ENCODE results near the gene TP53RK. TPM values are rescaled to one million over a fixed set of nuclear protein-coding genes. Genes with fewer than 3 reads are reported as not detected.

The TP53RK gene
- polyA plus RNA-seq, 1 donor from 2014 or later, result 12.7 TPM

GRCh38 chr20:46712056-46712636 lies 22.9 kb upstream of the TP53RK start:
- H3K4me1 Mint-ChIP-seq, result peaks cover 0 to 10% (median 10%) of the 10 kb centered on the region in 3 donors
- no peak overlapping the region for H3K4me3 Mint-ChIP-seq
- peaks cover 2% of the 10 kb centered on the region for H3K36me3 Mint-ChIP-seq
- peaks cover 42% of the 10 kb centered on the region for H3K27me3 Mint-ChIP-seq
- no peak overlapping the region for H3K27ac Mint-ChIP-seq
- H3K9me3 Mint-ChIP-seq, result peaks cover 0 to 6% (median 0%) of the 10 kb centered on the region in 3 donors

GRCh38 chr20:46710153-46710913 lies 21.1 kb upstream of the TP53RK start:
- Mint-ChIP-seq H3K9me3 (peaks cover 0 to 7% (median 6%) of the 10 kb centered on the region in 3 donors), H3K27me3 (peaks cover 44% of the 10 kb centered on the region), H3K27ac (peak overlapping the region in 1 of 3 donors; percentile 76), H3K4me3 (peak overlapping the region in 2 of 4 donors; percentile 49 to 73), H3K36me3 (peaks cover 3% of the 10 kb centered on the region), H3K4me1 (peaks cover 0 to 10% (median 10%) of the 10 kb centered on the region in 3 donors)

- peaks cover 3% of the 10 kb centered on the region for H3K36me3 Mint-ChIP-seq
- peaks cover 46% of the 10 kb centered on the region for H3K27me3 Mint-ChIP-seq
- H3K4me3 Mint-ChIP-seq, result peak within 1 kb of the TSS in 3 of 4 donors; percentile 49 to 82 (median 73)
- peak within 1 kb of the TSS in 1 of 3 donors; percentile 76 for H3K27ac Mint-ChIP-seq
- H3K9me3 Mint-ChIP-seq, result peaks cover 0 to 8% (median 7%) of the 10 kb centered on the region in 3 donors
- H3K4me1 Mint-ChIP-seq, result peaks cover 0 to 10% (median 10%) of the 10 kb centered on the region in 3 donors
Measured at GRCh38 chr20:46709459-46710152, 20.4 kb upstream of the TP53RK start, which contains the start of gene SLC2A10. SLC2A10 (plus strand) TSS chr20:46709649; CDS start chr20:46709737, 88 bp downstream.

- Mint-ChIP-seq H3K4me1 (peaks cover 0 to 10% (median 10%) of the 10 kb centered on the region in 3 donors), H3K27me3 (peaks cover 40% of the 10 kb centered on the region)
Measured at GRCh38 chr20:46709055-46709458, 19.8 kb upstream of the TP53RK start.

GRCh38 chr20:46708172-46708860 lies 19.1 kb upstream of the TP53RK start:
- peaks cover 39% of the 10 kb centered on the region for H3K27me3 Mint-ChIP-seq
- peaks cover 5% of the 10 kb centered on the region for H3K36me3 Mint-ChIP-seq
- H3K27ac Mint-ChIP-seq, result no peak overlapping the region
- H3K9me3 Mint-ChIP-seq, result peaks cover 0 to 8% (median 7%) of the 10 kb centered on the region in 3 donors
- H3K4me1 Mint-ChIP-seq, result peaks cover 0 to 10% (median 10%) of the 10 kb centered on the region in 3 donors
- peak overlapping the region in 2 of 4 donors; percentile 29 to 65 for H3K4me3 Mint-ChIP-seq

More at GRCh38 chr20:46709055-46709458, 19.8 kb upstream of the TP53RK start:
- Mint-ChIP-seq H3K36me3 (peaks cover 4% of the 10 kb centered on the region), H3K9me3 (peaks cover 0 to 8% (median 7%) of the 10 kb centered on the region in 3 donors), H3K27ac (no peak overlapping the region), H3K4me3 (peak overlapping the region in 2 of 4 donors; percentile 22 to 67)

GRCh38 chr20:46706242-46706641 lies 17.0 kb upstream of the TP53RK start:
- Mint-ChIP-seq H3K4me1 (peaks cover 0 to 10% (median 8%) of the 10 kb centered on the region in 3 donors), H3K27ac (no peak overlapping the region), H3K4me3 (no peak overlapping the region), H3K36me3 (peaks cover 5% of the 10 kb centered on the region), H3K9me3 (peaks cover 0 to 8% (median 7%) of the 10 kb centered on the region in 3 donors), H3K27me3 (peaks cover 37% of the 10 kb centered on the region)

- Mint-ChIP-seq H3K9me3 (peaks cover 0 to 8% (median 7%) of the 10 kb centered on the region in 3 donors), H3K27ac (no peak overlapping the region), H3K27me3 (peaks cover 34% of the 10 kb centered on the region), H3K36me3 (peaks cover 7% of the 10 kb centered on the region), H3K4me1 (peaks cover 0 to 9% (median 6%) of the 10 kb centered on the region in 3 donors), H3K4me3 (no peak overlapping the region)
Measured at GRCh38 chr20:46705378-46705729, 16.1 kb upstream of the TP53RK start.

- Mint-ChIP-seq H3K4me1 (peaks cover 0 to 4% (median under 1%) of the 10 kb centered on the region in 3 donors), H3K9me3 (peaks cover 0 to 7% (median 7%) of the 10 kb centered on the region in 3 donors), H3K27me3 (peaks cover 29% of the 10 kb centered on the region), H3K4me3 (no peak overlapping the region), H3K27ac (no peak overlapping the region), H3K36me3 (peaks cover 7% of the 10 kb centered on the region)
Measured at GRCh38 chr20:46704714-46705377, 15.6 kb upstream of the TP53RK start.

GRCh38 chr20:46703435-46703834 lies 14.2 kb upstream of the TP53RK start:
- Mint-ChIP-seq H3K36me3 (peaks cover 9% of the 10 kb centered on the region), H3K27ac (no peak overlapping the region), H3K4me3 (no peak overlapping the region), H3K9me3 (peaks cover 0 to 8% (median 7%) of the 10 kb centered on the region in 3 donors), H3K4me1 (no peaks in the 10 kb centered on the region), H3K27me3 (peaks cover 24% of the 10 kb centered on the region)

GRCh38 chr20:46702447-46703203 lies 13.4 kb upstream of the TP53RK start:
- H3K27ac Mint-ChIP-seq, result no peak overlapping the region
- H3K36me3 Mint-ChIP-seq, result peaks cover 9% of the 10 kb centered on the region
- H3K27me3 Mint-ChIP-seq, result peaks cover 21% of the 10 kb centered on the region
- no peaks in the 10 kb centered on the region for H3K4me1 Mint-ChIP-seq
- H3K9me3 Mint-ChIP-seq, result peaks cover 0 to 9% (median 7%) of the 10 kb centered on the region in 3 donors
- no peak overlapping the region for H3K4me3 Mint-ChIP-seq

- H3K27me3 Mint-ChIP-seq, result peaks cover 27% of the 10 kb centered on the region
- no peak overlapping the region for H3K4me3 Mint-ChIP-seq
- no peaks in the 10 kb centered on the region for H3K4me1 Mint-ChIP-seq
- H3K36me3 Mint-ChIP-seq, result peaks cover 9% of the 10 kb centered on the region
- H3K27ac Mint-ChIP-seq, result no peak overlapping the region
- H3K9me3 Mint-ChIP-seq, result peaks cover 0 to 9% (median 6%) of the 10 kb centered on the region in 3 donors
Measured at GRCh38 chr20:46701986-46702385, 12.7 kb upstream of the TP53RK start.

- peaks cover 0 to 9% (median 2%) of the 10 kb centered on the region in 3 donors for H3K9me3 Mint-ChIP-seq
- H3K4me3 Mint-ChIP-seq, result no peak overlapping the region
- no peaks in the 10 kb centered on the region for H3K4me1 Mint-ChIP-seq
- H3K27me3 Mint-ChIP-seq, result peaks cover 25% of the 10 kb centered on the region
- H3K27ac Mint-ChIP-seq, result no peak overlapping the region
- peaks cover 9% of the 10 kb centered on the region for H3K36me3 Mint-ChIP-seq
Measured at GRCh38 chr20:46701556-46701955, 12.3 kb upstream of the TP53RK start.

- H3K27me3 Mint-ChIP-seq, result peaks cover 26% of the 10 kb centered on the region
- peaks cover 8% of the 10 kb centered on the region for H3K36me3 Mint-ChIP-seq
Measured at GRCh38 chr20:46701057-46701456, 11.8 kb upstream of the TP53RK start.

More at GRCh38 chr20:46701057-46701456, 11.8 kb upstream of the TP53RK start:
- Mint-ChIP-seq H3K27ac (no peak overlapping the region), H3K4me1 (no peaks in the 10 kb centered on the region), H3K4me3 (no peak overlapping the region), H3K9me3 (peaks cover 0 to 9% (median 0%) of the 10 kb centered on the region in 3 donors)

Data from IgD-negative memory B cell (primary cell).